NCI-H128 (cell line): ENCODE results near the gene KLF13.

Source experiments
- DNase-seq: peaks from one replicate; lab custom pipeline; 2025; ENCODE audit not compliant: unreplicated experiment; lab: John Stamatoyannopoulos, UW

Gene KLF13

GRCh38 chr15:31377030-31377429 is 50.4 kb downstream of the KLF13 start:
- DNase-seq, result no peak

- no peak for DNase-seq
Measured at GRCh38 chr15:31378363-31378903, 51.8 kb downstream of the KLF13 start.

DNA sequence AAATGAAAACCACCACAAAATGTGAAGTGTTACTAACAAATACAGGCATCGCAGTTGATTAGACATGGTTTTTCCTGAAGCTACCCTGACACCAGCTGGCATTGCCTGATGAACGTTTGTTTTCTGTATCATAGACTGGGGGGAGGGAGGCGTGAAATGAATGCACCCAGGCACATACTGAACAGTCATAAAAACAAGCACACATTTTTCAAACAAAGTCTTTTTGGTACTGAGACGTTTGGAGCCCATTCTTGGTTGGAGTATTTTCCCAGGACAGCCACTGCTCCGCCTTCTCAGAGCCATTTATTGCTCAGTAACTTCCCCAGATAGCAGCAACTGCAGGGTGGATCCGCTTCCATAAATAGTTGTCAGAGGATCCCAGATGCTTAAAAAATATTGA is 52.4 kb downstream of the KLF13 start:
- DNase-seq, result no peak

DNA sequence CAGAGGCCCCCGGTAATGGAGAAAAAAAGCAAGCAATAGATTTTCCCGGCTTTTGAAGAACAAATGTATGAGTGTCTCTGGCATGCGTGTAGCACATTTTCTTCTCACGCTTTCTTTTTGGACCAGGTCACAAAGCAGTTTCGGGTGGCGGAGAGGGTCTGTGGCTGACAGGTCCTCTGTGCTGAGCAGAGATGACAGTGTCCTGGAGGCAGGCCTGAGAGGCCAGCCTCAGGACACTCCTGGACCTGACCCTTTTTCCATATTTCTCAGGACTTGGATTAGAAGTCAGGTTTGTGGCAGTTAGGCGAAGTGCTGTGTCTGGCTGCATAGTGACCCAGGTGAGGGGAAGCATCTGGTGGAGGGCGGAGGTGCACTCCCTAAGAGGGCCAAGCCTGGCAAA is 52.9 kb downstream of the KLF13 start:
- no peak for DNase-seq

DNA sequence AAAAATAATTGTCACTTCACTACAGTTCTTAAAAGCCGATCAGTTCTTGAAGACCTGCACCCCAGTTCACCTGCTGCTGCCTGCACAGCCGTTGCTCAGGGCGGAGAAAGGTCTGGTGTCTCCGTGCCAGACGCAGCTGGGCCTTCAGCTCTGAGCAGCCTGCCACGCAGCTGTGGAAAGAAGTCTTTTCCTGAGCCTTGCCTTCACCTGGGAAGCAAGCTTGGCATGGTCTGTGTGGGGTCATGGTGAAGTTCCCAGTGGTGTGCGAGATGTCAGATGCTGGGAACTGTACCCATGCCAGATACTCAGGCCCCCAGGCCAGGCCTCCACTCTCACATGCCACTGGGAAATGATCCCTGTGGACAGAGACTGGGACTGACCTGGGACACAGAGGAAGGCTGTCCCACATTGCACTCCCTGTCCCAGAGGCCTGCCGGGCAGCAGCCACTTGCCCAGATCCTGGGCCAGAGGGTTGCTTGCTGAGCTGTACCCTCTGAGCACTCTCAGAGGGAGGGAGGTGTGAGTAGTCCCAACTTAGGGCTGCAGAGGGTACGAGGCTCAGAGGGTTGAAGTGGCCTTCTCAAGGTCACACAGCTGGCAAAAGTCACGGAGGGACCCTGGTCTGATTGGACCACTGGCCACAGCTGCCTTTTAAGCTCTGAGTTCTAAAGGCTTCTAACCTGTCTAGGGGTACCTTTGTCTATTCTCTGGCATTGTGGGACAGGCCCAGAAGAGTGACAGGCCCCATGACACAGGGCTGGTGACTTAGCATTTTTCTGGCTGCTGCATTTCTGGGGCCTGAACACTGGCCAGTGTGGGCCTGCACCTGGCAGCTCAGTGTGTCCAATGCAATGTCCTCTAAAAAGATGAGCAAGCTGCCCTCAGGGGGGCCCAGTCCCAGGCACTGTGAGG is 55.4 kb downstream of the KLF13 start:
- DNase-seq, result no peak

DNA sequence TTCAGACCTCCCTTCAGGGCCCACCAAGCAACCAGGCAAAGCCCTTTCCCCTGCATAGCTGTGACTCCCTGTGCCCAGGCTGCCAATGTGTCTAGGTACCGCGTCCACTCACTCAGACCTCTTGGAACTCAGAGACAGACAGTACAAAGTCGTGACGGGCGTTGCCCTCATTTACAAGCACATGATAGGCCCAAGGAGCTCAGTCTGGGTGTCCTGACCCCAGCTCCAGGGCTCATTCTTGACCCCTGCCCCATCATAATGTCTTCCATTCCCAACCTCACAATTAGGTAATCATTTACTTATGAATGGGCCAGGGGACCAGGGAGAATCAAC is 56.0 kb downstream of the KLF13 start:
- DNase-seq, result no peak

GRCh38 chr15:31383139-31383538 is 56.5 kb downstream of the KLF13 start:
- DNase-seq, result no peak

DNA sequence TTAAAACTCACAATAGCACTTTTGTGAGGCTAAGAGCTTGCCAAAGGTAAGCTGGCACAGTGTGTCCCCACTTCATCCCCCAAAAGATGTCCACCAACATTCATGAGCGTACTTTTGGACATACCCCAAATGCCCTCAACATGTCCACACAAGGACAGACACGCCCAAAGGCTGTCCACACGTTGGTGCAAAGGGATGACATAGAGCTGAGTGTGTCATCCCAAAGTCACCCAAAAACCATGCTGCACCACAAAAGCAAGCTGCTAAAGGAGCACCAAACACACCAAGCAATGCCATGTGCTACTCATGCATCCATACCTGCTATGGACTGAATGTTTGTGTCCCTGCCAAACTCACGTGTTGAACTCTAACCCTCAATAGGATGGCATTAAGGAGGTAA is 57.9 kb downstream of the KLF13 start:
- no peak for DNase-seq

DNA sequence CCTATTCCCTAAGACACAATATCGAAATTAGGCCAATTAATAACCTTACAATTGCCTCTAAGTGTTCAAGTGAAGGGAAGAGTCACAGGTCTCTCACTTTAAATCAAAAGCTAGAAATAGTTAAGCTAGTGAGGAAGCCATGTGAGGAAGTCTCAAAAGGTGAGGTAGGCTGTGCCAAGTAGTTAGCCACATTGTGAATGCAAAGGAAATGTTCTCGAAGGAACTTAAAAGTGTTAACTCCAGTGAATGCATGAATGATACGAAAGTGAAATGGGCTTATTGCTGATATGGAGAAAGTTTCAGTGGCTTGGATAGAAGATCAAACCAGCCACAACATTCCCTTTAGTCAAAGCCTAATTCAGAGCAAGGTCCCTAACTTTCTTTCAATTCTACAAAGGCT is 59.1 kb downstream of the KLF13 start:
- no peak for DNase-seq

- DNase-seq, result no peak
Measured at GRCh38 chr15:31387092-31387478, 60.5 kb downstream of the KLF13 start.

- DNase-seq, result no peak
Measured at GRCh38 chr15:31387479-31388118, 61.0 kb downstream of the KLF13 start.

- DNase-seq, result no peak
Measured at GRCh38 chr15:31389576-31389975, 62.9 kb downstream of the KLF13 start.

- DNase-seq, result no peak
Measured at GRCh38 chr15:31390029-31390428, 63.4 kb downstream of the KLF13 start.

GRCh38 chr15:31390777-31391486 is 64.3 kb downstream of the KLF13 start:
- no peak for DNase-seq

GRCh38 chr15:31391687-31392671 is 65.3 kb downstream of the KLF13 start:
- DNase-seq, result no peak

GRCh38 chr15:31392761-31393401 is 66.2 kb downstream of the KLF13 start:
- no peak for DNase-seq

DNA sequence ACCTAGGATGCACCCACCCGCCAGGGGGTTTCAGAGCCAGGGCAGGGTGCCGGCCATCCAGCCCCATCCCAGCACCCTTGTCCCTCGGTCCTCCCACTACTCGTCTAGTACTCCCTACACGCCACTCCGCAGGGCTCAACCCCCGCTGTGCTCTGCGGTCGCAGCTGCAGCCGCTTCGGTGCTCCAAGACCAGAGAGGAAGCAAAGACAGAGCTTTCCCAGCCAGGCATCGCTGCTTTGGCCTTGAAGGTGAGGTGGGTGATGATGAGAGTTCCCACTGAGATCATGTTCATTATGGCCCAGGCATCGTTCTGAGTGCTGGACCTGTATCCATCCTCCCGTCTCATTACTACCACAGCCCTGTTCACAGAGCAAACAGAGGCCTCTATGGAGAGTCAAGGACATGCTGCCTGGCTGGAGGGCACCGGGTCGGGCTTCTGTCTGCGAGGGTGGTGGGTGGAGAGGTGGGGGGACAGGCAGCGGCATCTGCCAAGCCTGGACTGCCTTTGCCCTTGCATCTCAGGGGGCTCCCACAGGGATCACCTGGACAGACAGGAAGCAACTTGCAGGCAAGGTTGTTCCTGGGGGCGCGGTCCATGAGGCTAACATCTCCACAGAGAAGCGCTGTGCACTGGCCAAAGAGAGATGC is 66.9 kb downstream of the KLF13 start:
- no peak for DNase-seq

DNA sequence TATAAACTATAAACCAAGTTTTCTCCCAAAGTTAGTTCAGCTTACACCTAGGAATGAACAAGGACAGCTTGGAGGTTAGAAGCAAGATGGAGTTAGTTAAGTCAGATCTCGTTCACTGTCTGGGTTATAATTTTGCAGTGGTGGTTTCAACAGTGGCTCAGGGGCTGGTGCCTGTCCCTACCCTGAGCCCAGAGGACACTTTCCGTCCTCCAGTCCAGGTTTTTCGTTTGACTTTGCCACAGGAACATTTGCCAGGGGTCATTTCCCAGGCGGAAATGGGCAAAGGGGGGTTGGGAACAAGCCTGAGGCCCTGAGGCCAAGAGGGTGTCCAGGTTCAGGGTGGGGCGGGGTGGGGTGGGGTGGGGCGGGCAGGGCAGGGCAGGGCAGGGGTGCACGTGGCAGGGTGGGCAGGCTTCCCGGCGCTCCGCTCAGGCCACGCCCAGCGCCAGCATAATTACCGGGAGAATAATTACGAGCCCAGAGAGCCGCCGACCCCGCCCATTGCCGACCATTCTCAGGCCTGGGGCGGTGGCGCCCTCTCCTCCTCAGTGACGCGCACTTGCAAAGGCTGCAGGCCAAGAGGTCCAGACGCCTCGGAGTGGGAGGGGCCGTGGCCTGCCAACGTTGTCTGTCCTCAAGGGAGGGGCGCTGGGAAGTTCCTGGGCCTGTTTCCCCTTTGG is 70.4 kb downstream of the KLF13 start:
- no peak for DNase-seq
